Measurements from ENCODE around the gene GMPPA. TPM values are rescaled to one million over a fixed set of nuclear protein-coding genes. Genes with fewer than 3 reads are reported as not detected.

GMPPA gene
- 10 to 100 TPM; 27.5 to 39.9 (median 35.8) TPM for polyA plus RNA-seq

DNA sequence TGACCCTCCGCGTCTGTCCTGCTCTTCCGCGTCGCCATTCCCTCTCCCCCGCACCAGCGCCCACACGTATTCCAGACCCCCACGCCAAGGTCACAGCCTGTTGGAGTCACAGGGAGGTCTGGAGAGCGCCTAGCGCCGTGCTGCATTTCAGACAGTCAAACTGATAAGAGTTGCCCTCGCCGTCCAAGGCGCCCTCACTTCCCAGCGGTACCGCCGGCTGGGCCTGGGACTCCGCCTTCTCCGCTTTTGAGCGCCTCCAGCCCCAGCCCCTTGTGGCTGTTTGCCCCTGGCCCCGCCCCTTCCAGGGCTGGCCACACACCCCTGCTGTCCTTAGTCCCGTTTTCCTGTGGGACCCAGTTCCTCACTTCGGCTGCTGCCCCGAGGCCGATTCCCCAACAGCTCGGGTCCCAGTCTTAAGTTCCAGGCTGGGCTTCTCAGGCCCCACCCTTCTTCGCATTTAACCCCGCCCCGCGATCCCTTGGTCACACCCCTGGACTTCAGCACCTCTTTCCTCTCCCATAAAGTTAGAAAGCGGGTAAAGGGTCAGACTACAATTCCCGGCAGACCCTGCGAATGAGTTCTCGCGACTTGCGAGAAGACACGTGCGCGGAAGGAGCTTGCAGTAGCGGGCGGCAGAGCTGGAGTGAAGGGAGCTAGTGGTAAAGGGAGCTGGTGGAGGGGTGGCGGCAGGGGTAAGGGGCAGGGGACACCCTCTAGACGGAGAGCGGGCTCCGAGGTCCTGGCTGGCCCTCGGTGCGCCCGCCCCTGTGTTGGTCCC lies at the start of gene GMPPA:
TSS of gene GMPPA (plus strand) at position 612 of the 778 bp plus-strand sequence. CDS start 1,085 bp downstream, outside the sequence.
- 0% methylated on average over 48 to 49 of the region's 49 CpGs for WGBS, 3 donors
- H3K27ac ChIP-seq (ENCODE audit: low read depth, low read length), result peak within 1 kb of the TSS; percentile 73

DNA sequence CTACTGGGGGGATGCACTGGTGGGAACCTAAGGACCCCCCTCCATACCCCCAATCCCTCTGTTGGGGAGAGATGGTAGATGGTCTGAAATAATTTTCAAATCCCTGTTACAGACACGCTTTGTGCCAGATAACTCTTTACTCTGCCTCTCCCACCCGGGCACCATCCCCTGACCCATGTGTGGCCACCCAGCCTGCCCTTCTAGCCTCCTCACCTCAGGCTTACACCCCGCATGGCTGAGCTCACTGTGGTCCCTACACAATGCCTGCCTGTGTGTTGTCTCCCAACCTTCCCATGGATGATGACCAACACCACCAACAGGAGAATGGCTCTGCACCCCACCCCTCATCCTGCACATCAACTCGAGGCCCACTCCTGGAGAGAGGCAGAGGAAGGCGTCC lies 49.1 kb upstream of the GMPPA start:
- H3K27ac ChIP-seq (ENCODE audit: low read depth, low read length), result no peak overlapping the region
- 82 to 93% (median 91%) methylated on average over 5 of the region's 5 CpGs for WGBS, 3 donors

DNA sequence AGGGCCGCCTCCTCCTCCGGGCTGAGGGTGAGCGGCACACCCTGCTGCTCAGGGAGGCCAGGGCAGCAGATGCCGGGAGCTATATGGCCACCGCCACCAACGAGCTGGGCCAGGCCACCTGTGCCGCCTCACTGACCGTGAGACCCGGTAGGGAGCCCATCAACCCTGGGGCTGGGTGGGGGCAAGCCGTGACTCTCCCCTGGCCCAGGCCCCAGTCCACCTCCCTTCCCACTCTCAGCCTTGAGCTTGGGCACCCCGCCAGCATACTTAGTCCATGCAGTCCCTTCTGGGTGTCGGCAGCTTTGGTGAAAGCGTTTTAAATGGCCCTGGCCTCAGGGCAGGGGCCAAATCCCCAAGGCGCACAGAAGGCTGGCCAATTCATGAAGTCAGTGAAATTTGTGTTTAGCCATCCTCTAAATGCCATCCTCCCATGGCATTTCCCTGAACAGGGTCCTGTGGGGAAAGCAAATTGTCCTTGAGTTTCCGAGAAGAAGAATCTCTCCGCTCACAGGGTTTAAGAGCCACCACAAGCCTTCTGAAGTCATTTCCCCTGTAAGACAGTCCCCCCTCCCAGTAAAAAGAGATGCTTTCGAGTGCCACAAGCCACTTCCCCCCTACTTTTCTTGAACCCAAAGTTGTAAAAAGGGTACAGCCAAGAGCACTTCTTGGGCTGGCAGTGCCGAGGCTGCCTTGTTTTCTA lies 46.9 kb upstream of the GMPPA start:
- no peak overlapping the region for H3K27ac ChIP-seq (ENCODE audit: low read depth, low read length)
- WGBS, 3 donors, result 69 to 74% (median 73%) methylated on average over 17 to 18 of the region's 18 CpGs

DNA sequence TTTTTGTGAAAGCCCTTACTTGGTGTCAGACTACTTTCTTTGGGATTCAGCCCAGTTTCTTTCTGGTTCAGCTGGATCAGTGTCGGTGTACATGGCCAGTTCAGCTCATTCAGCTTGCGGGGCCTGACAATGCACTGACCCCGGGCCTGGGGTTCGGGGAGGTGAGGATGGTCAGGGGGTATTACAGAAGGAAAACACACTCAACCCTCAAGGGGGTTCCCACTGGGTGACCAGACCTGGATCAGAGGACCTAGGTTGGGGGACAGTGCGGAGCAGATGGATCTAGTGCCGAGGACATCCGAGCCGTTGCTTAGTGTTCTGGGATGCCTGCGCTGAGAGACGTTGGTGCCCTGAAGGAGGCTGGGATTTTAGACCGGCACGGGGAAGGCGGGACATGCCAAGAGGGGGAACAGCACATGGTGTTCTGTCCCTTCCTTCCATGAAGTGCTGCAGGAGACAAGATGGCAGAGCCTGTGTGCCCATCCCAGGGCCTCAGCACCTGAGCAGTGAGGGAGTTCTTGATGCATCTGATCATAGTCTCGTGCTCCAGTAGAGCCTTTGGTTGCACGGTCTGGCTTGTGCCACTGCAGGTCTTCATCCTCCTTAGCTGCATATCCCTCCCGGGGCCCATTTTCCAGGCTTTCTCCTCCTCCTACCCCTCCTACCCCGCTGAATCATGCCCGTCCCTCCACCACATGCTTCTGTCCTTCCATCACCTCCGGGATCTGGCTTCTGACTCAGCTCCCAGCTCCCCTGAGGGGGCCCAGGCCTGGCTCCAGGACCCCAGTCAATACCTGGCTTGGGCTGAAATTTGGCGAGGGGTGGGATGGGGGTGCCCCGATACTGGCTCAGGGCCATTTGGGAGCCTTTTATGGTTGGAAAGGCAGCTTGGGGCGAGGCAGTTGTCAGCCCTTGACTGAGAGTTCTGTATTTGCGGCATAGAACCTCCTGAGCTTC lies 46.1 kb upstream of the GMPPA start:
- 62 to 69% (median 67%) methylated on average over 23 of the region's 23 CpGs for WGBS, 3 donors

DNA sequence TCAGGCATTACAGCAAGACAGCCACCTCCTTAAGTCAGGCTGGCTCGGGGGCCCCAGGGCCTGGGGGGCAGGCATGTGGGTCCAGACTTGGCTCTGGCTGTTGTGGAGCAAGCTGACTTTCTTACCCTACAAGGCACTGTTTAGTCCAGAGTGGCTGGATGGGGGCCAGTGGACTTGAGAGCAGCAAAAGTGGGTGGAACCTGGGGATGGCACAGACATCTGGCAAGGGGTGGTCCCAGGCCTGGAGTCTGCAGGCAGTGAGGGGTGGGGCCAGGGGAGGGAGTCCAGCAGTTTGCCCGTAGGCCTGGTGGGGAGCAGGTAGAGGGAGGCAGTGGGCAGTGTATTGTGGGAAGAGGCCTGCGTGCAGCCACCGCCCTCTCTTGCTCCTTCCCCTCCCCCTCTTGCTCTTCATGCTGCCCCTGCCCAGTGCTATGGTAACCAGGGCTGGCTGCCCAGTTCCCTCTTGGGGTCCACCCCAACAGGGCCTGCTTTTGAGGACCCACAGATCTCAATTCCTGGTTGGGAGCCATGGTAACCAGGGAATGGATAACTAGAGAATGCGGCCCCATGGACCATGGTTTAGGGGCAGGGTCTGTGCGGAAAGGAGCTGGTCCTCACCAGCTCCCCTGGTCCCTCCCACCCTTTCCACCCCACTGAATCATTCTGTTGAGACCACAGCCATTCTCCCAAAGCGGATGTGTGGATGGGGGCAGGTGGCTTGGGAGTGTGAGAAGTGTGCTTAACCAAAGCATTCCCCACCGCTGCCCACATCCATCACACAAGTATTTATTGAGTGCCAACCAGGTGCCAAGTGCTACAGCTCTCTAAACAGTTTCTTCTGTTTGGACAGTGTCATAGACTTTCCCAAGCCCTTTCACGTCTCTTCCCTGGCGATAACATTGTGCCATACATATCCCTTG lies 44.8 kb upstream of the GMPPA start:
- H3K27ac ChIP-seq (ENCODE audit: low read depth, low read length), result no peak overlapping the region
- 72 to 80% (median 77%) methylated on average over 9 to 10 of the region's 10 CpGs for WGBS, 3 donors

More for the DNA sequence above, 46.1 kb upstream of the GMPPA start:
- H3K27ac ChIP-seq (ENCODE audit: low read depth, low read length), result no peak overlapping the region

DNA sequence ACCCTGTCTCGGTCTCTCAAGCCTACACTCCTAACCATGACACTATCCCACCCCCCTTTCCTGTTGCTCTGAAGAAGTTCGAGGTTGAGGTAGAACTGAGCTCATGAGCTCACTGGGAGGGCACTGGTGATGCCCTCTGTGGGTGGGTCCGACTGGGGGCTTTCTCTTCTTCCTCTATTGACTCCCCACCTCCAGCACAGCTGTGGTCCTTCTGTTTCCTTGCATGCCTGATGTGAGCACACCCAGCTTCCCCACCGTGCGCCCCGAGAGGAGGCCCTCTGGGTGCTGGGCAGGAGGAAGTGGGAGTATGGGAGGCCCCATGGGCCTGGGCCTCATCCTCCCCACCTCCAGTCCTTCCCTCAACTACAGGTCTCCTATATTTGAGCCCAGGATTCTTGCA lies 43.1 kb upstream of the GMPPA start:
- H3K27ac ChIP-seq (ENCODE audit: low read depth, low read length), result no peak overlapping the region

DNA sequence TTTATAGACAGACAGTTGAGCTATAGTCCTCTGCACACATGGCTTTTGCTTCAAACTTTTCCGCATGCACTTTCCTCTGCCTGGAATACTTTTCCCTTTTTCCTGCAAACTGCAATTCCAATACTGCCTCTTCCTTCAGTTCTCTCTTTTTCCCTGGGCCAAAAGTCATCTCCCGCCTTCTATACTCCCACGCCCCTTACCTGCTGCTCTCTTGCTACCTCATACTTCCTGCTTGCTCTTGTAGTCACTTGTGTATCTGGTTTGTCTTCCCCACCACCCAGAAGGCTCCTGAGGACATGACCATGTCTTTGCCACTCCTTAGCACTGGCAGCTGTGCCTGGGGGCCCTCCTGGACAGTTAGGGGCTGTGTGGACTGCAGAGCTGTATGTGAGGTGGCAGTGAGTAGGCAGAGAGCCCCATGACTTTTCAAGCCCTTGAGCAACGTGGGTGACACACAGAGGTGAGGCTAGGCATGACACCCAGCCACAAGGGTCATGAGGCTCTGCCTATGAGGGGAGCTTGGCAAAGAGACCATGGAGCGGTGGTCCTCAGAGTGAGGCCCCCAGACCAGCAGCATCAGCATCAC lies 40.8 kb upstream of the GMPPA start:
- WGBS, 3 donors, result 74 to 78% (median 76%) methylated on average over 5 of the region's 5 CpGs

More for the DNA sequence above, 43.1 kb upstream of the GMPPA start:
- WGBS, 3 donors, result 57 to 86% (median 63%) methylated on average over 6 of the region's 6 CpGs

DNA sequence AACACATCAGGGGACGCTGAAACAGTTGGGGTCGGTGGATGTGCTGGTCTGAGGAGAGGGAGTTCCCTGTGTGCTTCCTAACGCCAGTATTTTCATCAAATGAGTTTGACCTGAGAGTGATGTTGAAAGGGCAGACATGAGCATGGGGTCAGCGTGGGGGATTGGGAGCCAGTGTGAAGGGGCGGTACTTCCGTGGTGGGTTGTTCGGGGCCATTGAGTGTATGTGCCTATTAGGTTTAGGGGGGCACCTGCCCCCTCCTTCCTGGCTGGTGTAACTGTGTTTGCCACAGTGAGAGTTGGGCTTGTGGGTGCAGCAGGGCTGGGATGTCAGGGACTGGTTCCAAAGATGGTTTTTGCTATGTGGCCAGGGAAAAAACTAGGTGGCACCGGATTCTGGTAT lies 39.7 kb upstream of the GMPPA start:
- H3K27ac ChIP-seq (ENCODE audit: low read depth, low read length), result no peak overlapping the region
- 80 to 88% (median 82%) methylated on average over 8 of the region's 8 CpGs for WGBS, 3 donors

More for the DNA sequence above, 40.8 kb upstream of the GMPPA start:
- H3K27ac ChIP-seq (ENCODE audit: low read depth, low read length), result no peak overlapping the region

DNA sequence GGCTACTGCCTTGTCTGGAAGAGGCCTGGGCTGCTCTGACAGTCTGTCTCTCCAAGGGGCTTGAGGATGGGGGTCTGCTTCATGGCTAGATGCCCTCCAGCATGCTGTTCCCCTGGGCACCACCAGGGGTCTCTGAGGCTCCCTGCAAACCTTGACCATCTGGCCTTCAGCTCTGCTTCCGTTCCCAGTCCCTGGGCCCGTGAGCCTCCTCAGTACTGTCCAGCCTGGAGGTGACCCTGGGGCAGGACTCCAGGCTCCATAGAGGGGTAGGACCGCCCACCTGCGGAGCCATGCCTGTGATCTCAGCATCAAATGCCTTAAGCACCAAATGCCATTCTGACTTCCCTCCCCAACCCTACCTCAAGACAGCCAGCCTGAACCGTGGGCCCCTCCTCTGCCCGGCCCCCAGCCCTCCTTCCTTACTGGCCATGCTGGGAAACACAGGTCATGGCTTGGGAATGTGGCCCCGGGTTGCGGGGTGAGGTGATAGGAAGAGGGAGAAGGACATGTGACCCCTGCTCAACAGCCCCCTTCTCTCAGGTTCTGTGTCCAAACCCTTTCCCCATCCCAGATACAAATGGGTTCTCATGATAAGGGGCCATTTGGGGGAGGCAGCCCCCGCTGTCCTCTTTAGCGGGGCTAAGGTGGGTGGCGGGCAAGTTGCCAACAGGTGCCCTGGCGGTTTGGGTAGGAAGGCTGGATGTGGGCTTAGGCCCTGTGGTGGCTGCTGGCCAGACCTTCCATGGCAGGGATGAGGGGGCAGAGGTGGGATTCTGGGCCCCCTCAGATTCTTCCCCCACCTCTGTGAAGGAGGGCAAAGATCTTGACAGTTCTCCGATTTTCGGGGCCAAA lies 39.0 kb upstream of the GMPPA start:
- no peak overlapping the region for H3K27ac ChIP-seq (ENCODE audit: low read depth, low read length)
- 48 to 55% (median 55%) methylated on average over 14 of the region's 14 CpGs for WGBS, 3 donors

DNA sequence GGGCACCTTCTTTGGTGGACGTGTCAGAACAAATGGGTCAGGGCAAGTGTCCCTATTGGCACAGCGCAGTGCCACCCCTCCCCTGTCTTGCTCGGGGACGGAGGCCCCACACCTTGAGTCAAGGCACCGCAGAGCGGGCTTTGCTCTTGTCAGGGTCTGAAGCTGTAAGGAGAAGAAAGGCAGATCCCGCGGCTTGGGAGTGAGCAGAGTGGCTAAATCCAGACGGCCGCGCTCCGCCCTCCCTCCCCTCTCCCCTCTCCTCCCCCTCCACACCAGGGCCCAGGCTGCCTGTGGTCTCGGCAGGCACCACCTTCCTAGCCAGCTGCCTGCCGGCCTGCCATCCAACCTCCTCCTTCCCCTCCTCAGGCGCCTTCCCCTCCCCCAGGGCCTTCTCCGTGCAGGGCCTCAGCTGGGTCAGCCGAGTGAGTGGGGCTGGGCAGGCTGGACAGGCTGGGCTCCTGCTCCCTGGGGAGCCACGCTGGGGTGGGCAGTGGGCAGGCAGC lies 38.2 kb upstream of the GMPPA start:
- WGBS, 3 donors, result 34 to 53% (median 47%) methylated on average over 14 to 18 of the region's 18 CpGs
- no peak overlapping the region for H3K27ac ChIP-seq (ENCODE audit: low read depth, low read length)

DNA sequence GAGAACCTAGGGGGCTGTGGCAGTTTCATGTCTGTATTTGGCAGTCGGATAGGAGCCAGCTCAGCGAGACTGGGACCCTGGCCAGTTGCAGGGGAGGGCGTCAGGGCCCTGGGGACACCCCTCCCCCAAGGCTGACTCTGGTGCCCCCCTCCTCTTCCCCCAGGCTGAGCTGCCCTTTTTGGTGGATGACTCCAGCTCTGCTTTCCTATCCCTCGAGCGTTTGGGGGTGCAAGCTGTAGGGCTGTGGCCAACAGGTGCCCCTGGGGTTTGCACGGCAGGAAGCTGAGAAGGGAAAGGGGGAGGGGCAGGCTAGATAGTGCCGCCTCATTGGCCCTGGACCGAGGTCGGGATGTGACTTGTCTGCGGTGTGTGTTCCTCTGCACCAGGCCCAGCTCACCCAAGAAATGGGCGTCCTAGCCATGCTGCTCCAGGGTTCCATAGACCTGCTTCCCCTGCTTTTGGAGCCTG lies 37.6 kb upstream of the GMPPA start:
- 27 to 33% (median 31%) methylated on average over 11 of the region's 11 CpGs for WGBS, 3 donors
- H3K27ac ChIP-seq (ENCODE audit: low read depth, low read length), result no peak overlapping the region

DNA sequence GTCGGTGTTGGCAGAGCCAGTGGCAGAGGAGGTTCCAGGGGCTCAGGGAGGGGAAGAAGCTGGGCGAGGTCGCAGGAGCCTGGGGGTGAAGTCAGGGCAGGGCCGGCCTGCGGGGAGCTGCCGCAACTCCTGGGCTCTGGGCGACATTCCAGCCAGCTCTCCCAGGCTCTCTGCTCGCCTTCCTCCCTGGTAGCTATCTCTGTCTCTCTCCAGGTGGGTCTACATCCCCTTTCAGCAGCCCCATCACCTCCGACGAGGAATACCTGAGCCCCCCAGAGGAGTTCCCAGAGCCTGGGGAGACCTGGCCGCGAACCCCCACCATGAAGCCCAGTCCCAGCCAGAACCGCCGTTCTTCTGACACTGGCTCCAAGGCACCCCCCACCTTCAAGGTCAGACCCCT lies 37.0 kb upstream of the GMPPA start:
- H3K27ac ChIP-seq (ENCODE audit: low read depth, low read length), result no peak overlapping the region
- WGBS, 3 donors, result 87 to 89% (median 88%) methylated on average over 11 to 14 of the region's 14 CpGs

DNA sequence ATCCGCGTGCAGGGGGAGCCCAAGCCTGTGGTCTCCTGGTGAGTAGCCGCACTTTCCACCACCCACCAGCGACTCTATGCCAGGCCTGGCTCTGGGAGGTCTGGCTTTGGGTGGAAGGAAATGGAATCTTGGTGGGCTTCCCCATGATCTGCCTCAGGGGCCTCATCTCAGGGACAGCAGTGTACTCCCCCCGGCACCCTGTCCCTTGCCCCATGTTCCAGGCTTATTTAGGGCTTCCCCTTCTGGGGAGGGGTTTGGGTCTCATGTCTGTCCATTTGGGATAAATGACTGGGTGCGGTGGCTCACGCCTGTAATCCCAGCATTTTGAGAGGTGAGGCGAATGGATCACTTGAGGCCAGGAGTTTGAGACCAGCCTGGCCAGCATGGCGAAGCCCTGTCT lies 36.3 kb upstream of the GMPPA start:
- no peak overlapping the region for H3K27ac ChIP-seq (ENCODE audit: low read depth, low read length)
- WGBS, 3 donors, result 82 to 95% (median 90%) methylated on average over 9 of the region's 9 CpGs

DNA sequence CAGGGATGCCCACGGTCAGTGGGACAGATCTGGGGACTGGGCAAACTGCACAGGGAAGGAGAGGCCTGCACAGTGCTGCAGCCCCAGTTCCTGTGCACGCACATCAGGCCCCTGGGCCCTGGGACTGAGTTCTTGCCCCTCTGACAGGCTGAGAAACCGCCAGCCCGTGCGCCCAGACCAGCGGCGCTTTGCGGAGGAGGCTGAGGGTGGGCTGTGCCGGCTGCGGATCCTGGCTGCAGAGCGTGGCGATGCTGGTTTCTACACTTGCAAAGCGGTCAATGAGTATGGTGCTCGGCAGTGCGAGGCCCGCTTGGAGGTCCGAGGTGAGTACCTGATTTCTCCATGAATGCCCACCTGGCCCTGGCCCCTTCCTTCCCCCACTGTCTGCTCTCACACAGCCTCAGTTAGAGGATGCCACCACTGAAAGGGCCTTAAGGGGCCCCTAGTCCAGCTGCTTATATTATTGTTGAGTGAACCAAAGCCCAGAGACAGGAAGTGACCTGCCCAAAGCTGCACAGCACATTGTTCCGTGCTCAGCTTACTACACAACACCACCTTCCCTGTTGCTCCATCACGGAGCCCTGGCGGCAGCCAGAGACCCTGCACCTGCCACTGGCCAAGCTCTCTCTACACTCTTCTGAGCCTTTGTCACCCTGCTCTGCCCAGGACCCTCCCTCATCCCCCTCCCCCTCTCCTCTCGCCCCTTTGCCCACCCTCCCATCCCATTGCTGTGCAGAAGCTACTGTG lies 34.2 kb upstream of the GMPPA start:
- H3K27ac ChIP-seq (ENCODE audit: low read depth, low read length), result no peak overlapping the region

More for the DNA sequence above, 34.2 kb upstream of the GMPPA start:
- 85 to 90% (median 90%) methylated on average over 20 to 21 of the region's 21 CpGs for WGBS, 3 donors

All from adipose tissue (tissue), 3 donors.